ENCODE results near the gene OR52K1.

DNA sequence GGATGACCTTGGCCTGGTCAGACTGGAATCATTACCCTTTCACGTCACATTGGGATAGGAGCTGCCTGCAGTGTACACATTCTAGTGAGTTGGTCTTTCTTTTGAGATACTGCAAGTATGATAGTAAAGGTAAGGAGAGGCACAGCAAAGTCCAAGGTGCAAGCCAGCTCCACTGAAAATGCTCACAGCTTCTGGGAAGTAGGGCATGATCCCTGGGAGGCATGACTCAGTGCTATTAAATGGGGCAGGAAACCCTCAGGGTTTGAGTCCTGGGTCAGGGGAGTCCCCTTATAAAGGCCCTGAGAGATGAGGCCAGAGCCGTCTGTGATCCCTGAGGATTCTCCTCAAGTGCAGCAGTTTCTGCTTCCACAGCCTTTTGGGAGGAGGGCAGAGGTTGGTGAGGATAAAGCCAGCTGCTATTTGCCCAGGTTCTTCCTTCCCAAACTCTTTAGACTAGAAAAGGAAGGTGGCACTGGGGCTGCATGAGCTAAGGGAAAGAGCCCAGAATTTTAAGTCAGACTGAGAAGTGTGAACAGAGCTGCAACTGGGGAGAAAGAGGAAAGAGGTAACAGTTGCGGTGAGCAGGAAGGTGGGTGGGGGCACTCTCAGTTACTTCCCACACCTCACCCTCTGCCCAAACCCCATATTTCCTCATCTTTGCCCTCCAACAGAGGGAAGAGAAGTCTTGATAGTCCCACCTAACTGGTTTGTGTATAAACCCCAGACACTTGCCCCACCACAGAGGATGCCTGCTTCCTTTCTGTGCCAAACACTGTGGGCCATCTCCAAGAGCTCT lies 14.4 kb upstream of the OR52K1 start:
- TF ChIP-seq, protein P1, sequence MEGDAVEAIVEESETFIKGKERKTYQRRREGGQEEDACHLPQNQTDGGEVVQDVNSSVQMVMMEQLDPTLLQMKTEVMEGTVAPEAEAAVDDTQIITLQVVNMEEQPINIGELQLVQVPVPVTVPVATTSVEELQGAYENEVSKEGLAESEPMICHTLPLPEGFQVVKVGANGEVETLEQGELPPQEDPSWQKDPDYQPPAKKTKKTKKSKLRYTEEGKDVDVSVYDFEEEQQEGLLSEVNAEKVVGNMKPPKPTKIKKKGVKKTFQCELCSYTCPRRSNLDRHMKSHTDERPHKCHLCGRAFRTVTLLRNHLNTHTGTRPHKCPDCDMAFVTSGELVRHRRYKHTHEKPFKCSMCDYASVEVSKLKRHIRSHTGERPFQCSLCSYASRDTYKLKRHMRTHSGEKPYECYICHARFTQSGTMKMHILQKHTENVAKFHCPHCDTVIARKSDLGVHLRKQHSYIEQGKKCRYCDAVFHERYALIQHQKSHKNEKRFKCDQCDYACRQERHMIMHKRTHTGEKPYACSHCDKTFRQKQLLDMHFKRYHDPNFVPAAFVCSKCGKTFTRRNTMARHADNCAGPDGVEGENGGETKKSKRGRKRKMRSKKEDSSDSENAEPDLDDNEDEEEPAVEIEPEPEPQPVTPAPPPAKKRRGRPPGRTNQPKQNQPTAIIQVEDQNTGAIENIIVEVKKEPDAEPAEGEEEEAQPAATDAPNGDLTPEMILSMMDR (IDR thresholded peaks at IDR 0.05) = no peak
- TF ChIP-seq ZFX (IDR thresholded peaks at IDR 0.05; ENCODE audit: borderline replicate concordance) = no peak
